H1 (cell line): ENCODE results near the gene MID1. TPM values are rescaled to one million over a fixed set of nuclear protein-coding genes. Genes with fewer than 3 reads are reported as not detected.

Source experiments
- TBP ChIP-seq: IDR thresholded peaks from 2 replicates; pipeline ENCODE4 v1.6.1; 2011; ENCODE audit warnings: low read depth, low read length, improper control_type of control experiment
- polyA plus RNA-seq, 7 experiments: library from polyadenylated mRNA; depleted of rRNA in 3 of 7; stranded (reverse) in 5 of 7; unstranded in 2 of 7; fragments of >200 nt in 5 of 7; fragments of 200-250 nt in 2 of 7; gene quantifications; 1 replicate in 5 of 7; 2 replicates in 1 of 7; 4 replicates in 1 of 7; pipeline versions ENCODE4 v1.2.1 to v1.2.3, GENCODE V29; 2011 to 2013; ENCODE audit warnings: missing spikeins in 2 of 7, mixed read lengths in 2 of 7
- total RNA-seq: library from RNA; stranded (reverse); fragmentation: NEBNext Ultra II Directional; extraction: Animal tissue kit (Norgen Biotek cat#: 25700); gene quantifications from 2 replicates; pipeline ENCODE4 v1.2.1, GENCODE V29; 2021

Gene MID1
- total and polyA plus RNA-seq, 2 of the 8 experiments (the other 6 are each of a cell fraction or from before 2014, with no cell fraction given) = 12.9 to 54.3 TPM

- no peak for TF ChIP-seq TBP
Observed at GRCh38 chrX:10531927-10532326, 88.5 kb downstream of the MID1 start (continued).
